Mononuclear cell (primary cell): Measurements from ENCODE around the gene MECP2. TPM values are rescaled to one million over a fixed set of nuclear protein-coding genes. Genes with fewer than 3 reads are reported as not detected.

ENCODE experiments used
- H3K27me3 ChIP-seq: 2 replicates; pipeline ENCODE4 v1.6.0; 2011; ENCODE audit warnings: low read length, control low read depth; ENCODE audit not compliant: insufficient read depth
- H3K4me1 ChIP-seq: 2 replicates; pipeline ENCODE4 v1.5.1; 2011; ENCODE audit warnings: mild to moderate bottlenecking, low read length, control low read depth; ENCODE audit not compliant: insufficient read depth
- H3K4me3 ChIP-seq: 2 replicates; pipeline ENCODE4 v1.5.1; 2011; ENCODE audit warnings: mild to moderate bottlenecking, low read length, moderate library complexity
- H3K9me3 ChIP-seq: 2 replicates; pipeline ENCODE4 v1.5.1; 2011; ENCODE audit warnings: low read depth, mild to moderate bottlenecking, control low read depth, low read length
- total RNA-seq: library from RNA; depleted of rRNA; stranded (reverse); fragments of >200 nt; gene quantifications from one replicate; pipeline ENCODE4 v1.2.3, GENCODE V29; 2012

The MECP2 gene
- total RNA-seq, 1 donor, result 142 TPM

GRCh38 chrX:154025230-154025629 is 72.3 kb downstream of the MECP2 start:
- peaks cover 13% of the 10 kb centered on the region for H3K4me1 ChIP-seq
- H3K4me3 ChIP-seq, result no peak overlapping the region
- H3K27me3 ChIP-seq, result no peaks in the 10 kb centered on the region
- H3K9me3 ChIP-seq, result no peaks in the 10 kb centered on the region

- peaks cover 14% of the 10 kb centered on the region for H3K4me1 ChIP-seq
- H3K9me3 ChIP-seq, result no peaks in the 10 kb centered on the region
- no peaks in the 10 kb centered on the region for H3K27me3 ChIP-seq
- no peak overlapping the region for H3K4me3 ChIP-seq
Observed at GRCh38 chrX:154024271-154024670, 73.2 kb downstream of the MECP2 start.

GRCh38 chrX:154023276-154024000 is 74.1 kb downstream of the MECP2 start:
- Histone ChIP-seq H3K4me1 (peaks cover 19% of the 10 kb centered on the region), H3K4me3 (no peak overlapping the region), H3K9me3 (no peaks in the 10 kb centered on the region), H3K27me3 (no peaks in the 10 kb centered on the region)

- Histone ChIP-seq H3K27me3 (no peaks in the 10 kb centered on the region), H3K4me3 (no peak overlapping the region)
Observed at GRCh38 chrX:154022108-154022507, 75.4 kb downstream of the MECP2 start.

GRCh38 chrX:154021131-154021611 is 76.3 kb downstream of the MECP2 start:
- Histone ChIP-seq H3K9me3 (no peaks in the 10 kb centered on the region), H3K4me1 (peaks cover 27% of the 10 kb centered on the region), H3K4me3 (no peak overlapping the region), H3K27me3 (no peaks in the 10 kb centered on the region)

More at GRCh38 chrX:154022108-154022507, 75.4 kb downstream of the MECP2 start:
- no peaks in the 10 kb centered on the region for H3K9me3 ChIP-seq
- H3K4me1 ChIP-seq, result peaks cover 27% of the 10 kb centered on the region

- Histone ChIP-seq H3K27me3 (no peaks in the 10 kb centered on the region), H3K9me3 (no peaks in the 10 kb centered on the region), H3K4me3 (peak overlapping the region; percentile 46), H3K4me1 (peaks cover 27% of the 10 kb centered on the region)
Observed at GRCh38 chrX:154020536-154021115, 76.9 kb downstream of the MECP2 start.

GRCh38 chrX:154019633-154020528 is 77.6 kb downstream of the MECP2 start, which contains the start of gene IRAK1:
Gene IRAK1 (minus strand): TSS chrX:154019902. CDS start chrX:154019812, 90 bp downstream.
- Histone ChIP-seq H3K9me3 (no peaks in the 10 kb centered on the region), H3K27me3 (no peaks in the 10 kb centered on the region), H3K4me3 (peak within 1 kb of the TSS; percentile 48), H3K4me1 (peaks cover 27% of the 10 kb centered on the region)

- H3K27me3 ChIP-seq, result no peaks in the 10 kb centered on the region
- no peaks in the 10 kb centered on the region for H3K9me3 ChIP-seq
- H3K4me1 ChIP-seq, result peaks cover 27% of the 10 kb centered on the region
- peak overlapping the region; percentile 48 for H3K4me3 ChIP-seq
Observed at GRCh38 chrX:154019061-154019621, 78.4 kb downstream of the MECP2 start.

GRCh38 chrX:154018518-154019060 is 78.9 kb downstream of the MECP2 start:
- Histone ChIP-seq H3K27me3 (no peaks in the 10 kb centered on the region), H3K4me3 (peak overlapping the region; percentile 48), H3K4me1 (peaks cover 27% of the 10 kb centered on the region), H3K9me3 (no peaks in the 10 kb centered on the region)

GRCh38 chrX:154017766-154018517 is 79.6 kb downstream of the MECP2 start:
- Histone ChIP-seq H3K4me3 (no peak overlapping the region), H3K27me3 (no peaks in the 10 kb centered on the region), H3K9me3 (no peaks in the 10 kb centered on the region), H3K4me1 (peaks cover 27% of the 10 kb centered on the region)

GRCh38 chrX:154016366-154017076 is 81.0 kb downstream of the MECP2 start:
- Histone ChIP-seq H3K9me3 (no peaks in the 10 kb centered on the region), H3K4me3 (no peak overlapping the region), H3K4me1 (peaks cover 30% of the 10 kb centered on the region), H3K27me3 (no peaks in the 10 kb centered on the region)

- H3K27me3 ChIP-seq, result no peaks in the 10 kb centered on the region
- no peaks in the 10 kb centered on the region for H3K9me3 ChIP-seq
- H3K4me1 ChIP-seq, result peaks cover 30% of the 10 kb centered on the region
- no peak overlapping the region for H3K4me3 ChIP-seq
Observed at GRCh38 chrX:154015581-154016264, 81.8 kb downstream of the MECP2 start.
